ENCODE results near the gene PGGHG.

DNA sequence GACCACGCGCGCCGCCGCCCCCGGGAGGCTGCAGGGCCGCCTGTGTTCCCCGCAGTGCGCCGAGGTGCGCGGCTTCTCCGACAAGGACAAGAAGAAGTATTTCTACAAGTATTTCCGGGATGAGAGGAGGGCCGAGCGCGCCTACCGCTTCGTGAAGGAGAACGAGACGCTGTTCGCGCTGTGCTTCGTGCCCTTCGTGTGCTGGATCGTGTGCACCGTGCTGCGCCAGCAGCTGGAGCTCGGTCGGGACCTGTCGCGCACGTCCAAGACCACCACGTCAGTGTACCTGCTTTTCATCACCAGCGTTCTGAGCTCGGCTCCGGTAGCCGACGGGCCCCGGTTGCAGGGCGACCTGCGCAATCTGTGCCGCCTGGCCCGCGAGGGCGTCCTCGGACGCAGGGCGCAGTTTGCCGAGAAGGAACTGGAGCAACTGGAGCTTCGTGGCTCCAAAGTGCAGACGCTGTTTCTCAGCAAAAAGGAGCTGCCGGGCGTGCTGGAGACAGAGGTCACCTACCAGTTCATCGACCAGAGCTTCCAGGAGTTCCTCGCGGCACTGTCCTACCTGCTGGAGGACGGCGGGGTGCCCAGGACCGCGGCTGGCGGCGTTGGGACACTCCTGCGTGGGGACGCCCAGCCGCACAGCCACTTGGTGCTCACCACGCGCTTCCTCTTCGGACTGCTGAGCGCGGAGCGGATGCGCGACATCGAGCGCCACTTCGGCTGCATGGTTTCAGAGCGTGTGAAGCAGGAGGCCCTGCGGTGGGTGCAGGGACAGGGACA is 8.0 kb upstream of the PGGHG start:
- TF ChIP-seq, protein P1, sequence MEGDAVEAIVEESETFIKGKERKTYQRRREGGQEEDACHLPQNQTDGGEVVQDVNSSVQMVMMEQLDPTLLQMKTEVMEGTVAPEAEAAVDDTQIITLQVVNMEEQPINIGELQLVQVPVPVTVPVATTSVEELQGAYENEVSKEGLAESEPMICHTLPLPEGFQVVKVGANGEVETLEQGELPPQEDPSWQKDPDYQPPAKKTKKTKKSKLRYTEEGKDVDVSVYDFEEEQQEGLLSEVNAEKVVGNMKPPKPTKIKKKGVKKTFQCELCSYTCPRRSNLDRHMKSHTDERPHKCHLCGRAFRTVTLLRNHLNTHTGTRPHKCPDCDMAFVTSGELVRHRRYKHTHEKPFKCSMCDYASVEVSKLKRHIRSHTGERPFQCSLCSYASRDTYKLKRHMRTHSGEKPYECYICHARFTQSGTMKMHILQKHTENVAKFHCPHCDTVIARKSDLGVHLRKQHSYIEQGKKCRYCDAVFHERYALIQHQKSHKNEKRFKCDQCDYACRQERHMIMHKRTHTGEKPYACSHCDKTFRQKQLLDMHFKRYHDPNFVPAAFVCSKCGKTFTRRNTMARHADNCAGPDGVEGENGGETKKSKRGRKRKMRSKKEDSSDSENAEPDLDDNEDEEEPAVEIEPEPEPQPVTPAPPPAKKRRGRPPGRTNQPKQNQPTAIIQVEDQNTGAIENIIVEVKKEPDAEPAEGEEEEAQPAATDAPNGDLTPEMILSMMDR (IDR thresholded peaks at IDR 0.05 in 8 of 11, conservative IDR thresholded peaks at IDR 0.05 in 3 of 11) = no peak
- peak; percentile 47 to 89 (median 57) for TF ChIP-seq POLR2AphosphoS5 (IDR thresholded peaks at IDR 0.05)

Data from spleen (tissue), 7 donors.